Fibroblast of skin of right quadriceps (primary cell): Measurements from ENCODE around the gene POLR2E.

ENCODE experiments used
- DNase-seq: peaks from one replicate; pipeline ENCODE4 v3.0.0-alpha.2; 2013

POLR2E gene

DNA sequence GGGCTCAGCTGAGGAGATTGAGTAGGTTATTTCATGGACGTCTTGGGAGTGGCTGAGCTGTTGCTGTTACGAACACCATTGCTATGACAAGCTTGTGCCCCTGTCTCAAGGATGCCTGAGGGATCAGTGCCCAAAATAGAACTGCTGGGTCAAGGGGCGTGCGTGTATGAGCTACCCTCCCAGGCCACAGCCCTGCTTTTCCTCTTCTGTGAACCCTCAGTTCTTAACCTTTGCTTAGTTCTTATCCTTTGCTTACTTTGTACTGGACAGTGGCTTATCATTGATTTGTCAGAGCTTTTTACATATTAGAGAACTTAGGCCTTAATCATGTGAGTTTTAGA, 19.2 kb downstream of the POLR2E start:
- no peak for DNase-seq

DNA sequence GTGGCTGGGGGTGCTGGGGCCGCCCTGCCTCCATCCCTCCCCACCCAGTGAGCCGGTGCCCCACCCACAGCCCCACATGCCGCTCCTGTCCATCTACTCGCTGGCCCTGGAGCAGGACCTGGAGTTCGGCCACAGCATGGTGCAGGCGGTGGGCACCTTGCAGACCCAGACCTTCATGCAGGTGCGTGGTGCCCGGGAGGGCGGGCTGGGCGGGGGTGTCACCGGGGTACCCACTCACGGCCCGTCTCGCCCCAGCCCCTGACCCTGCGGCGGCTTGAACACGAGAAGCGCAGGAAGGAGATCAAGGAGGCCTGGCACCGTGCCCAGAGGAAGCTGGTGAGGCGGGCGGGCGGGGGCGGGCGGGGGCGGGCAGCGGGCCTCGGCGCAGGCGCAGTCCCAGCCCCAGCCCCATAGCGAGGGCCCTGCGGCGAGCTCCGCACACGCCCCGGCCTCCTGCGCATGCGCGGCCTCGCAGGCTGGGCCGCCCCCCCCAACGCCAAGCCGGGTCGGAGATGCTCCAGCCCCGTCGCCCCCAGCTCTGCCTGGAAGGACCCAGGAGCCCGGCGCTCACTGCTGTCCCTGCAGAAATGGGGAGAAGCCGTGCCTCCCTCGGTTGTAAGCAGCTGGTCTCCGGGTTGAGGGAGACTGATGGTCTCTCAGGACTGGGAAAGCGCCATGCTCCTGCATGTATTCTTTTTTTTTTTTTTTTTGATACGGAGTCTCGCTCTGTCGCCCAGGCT, 20.5 kb downstream of the POLR2E start:
- DNase-seq = no peak

DNA sequence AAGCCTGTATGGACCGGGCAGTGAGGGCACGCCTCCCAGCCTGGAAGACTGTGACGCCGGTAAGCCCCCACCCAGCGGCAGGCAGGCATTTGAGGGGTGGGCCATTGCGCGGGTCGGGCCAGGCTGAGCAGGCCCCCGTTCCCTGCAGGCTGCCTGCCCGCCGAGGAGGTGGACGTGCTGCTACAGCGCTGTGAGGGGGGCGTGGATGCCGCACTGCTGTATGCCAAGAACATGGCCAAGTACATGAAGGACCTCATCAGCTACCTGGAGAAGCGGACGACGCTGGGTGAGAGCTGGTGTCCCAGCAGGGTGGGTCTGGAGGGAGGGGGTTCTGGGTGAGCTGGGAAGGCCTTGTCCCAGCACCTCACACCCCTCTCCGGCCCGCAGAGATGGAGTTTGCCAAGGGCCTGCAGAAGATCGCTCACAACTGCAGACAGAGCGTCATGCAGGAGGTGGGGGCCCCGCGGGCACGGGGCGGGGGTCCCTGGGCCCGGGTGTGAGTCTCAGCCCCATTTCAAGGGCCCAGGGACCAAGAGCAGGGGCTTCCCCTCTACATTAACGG, 21.1 kb downstream of the POLR2E start:
- DNase-seq = no peak

DNA sequence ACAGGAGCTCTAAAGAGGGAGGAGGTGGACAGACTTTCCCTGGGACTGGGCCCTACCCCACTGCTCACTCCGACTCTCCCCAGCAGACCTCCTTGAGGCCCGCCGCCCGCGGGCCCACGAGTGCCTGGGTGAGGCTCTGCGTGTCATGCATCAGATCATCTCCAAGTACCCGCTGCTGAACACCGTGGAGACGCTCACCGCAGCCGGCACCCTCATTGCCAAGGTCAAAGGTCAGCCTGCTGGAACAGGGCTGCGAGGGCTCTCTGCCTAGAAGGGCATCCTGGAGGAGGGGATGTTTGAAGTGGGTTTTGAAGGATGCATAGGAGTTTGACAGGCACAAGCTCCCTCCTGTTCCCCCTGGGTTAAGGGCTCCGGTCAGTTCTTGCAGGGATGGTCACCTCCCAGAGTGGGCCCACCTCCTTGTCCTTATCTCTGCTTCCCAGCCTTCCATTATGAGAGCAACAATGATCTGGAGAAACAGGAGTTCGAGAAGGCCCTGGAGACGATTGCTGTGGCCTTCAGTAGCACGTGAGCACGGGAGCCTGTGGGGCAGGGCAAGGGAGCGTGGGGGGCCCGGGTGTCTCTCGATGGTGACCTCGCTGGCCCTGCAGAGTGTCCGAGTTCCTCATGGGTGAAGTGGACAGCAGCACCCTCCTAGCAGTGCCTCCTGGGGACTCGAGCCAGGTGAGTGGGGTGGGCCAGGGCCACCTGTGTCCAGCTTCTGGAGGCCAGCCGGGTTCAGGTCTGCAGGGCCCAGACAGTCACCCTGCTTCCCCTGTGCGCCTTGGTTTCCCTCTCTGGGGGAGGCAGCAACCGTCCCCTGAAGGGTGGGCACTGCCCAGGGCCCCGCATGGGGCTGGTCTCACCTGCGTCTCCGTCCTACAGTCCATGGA, 21.9 kb downstream of the POLR2E start:
- DNase-seq = no peak

DNA sequence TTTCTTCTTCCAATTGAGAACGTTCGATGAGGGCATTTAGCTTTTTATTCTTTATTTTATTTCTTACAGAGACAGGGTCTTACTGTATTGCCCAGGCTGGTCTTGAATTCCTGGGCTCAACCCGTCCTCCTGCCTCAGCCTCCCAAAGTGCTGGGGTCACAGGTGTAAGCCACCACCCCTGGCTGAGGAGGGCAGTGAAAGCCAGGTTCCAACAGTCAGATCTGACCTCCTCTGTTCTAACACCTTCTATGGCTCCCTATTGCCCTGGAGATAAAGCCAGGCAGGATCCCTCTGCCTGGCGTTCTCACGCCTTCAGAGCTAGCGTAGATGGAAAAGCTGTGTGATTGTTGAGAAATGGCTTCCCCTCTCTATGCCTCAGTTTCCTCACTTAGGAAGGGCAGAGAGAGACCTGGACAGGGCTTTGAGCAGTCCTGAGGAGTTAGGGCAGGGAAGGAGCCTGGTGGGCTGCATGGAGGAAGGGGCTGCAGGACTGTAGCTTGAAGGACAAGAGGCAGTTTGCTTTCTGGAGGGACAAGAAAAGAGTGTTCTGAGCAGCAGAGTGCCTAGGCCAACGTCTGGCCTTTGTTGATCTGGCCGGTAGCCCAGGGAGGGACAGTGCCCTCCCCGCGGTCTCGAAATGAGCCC, 22.7 kb downstream of the POLR2E start:
- DNase-seq = no peak

DNA sequence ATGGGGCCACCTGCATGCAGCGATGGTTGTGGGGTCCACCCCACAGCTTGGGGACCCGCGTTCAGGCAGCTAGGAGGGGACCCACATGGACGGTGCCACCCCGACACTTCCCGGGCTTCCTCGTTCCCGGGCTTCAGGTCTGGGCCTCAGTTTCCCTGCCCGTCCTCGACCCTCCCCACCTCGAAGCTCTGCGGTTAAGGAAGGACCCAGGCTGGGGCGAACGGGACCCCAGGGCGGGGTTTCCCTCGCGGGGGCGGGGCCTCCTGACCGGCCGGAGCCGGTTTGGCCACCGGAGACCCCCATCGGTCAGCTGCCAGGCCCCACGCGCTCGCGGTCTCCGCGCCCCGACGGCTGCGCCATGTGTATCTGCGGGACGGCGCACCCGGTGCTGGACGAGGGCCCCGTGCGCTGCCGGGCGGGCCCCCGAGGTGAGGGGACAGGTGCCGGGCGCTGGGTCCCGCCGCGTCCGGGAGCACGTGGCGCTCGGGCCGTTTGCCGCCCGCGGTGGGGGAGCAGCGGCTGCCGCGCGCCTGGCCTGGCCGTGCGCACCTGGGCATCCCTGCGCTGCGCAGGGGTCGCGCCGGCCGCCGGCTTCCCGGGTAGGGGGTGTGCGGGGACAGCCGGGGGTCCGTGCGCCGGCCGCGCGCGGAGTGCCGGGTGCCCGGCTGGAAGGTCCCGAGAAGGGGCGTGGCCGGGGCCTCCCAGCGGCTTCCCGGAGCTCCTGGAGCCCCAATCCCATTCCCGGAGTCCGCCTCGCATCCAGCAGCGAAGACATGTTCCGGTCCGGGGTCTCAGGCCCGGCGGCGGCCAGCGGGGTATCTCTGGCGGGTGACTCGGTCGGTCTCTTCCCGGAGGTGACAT, 24.0 kb downstream of the POLR2E start:
- no peak for DNase-seq

DNA sequence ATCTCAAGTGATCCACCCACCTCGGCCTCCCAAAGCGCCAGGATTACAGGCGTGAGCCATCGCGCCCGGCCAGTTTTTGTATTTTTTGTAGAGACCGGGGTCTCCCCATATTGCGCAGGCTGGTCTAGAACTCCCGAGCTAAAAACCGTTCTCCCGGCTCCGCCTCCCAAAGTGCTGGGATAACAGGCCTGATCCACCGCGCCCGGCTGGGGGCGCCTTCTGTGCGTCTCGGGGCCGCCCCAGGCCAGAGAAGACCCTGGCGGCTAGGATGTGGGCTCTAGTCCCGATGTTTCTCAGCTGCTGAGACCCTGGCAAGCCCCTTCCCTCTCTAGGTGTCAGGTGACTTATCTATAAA, 24.6 kb downstream of the POLR2E start:
- no peak for DNase-seq

DNA sequence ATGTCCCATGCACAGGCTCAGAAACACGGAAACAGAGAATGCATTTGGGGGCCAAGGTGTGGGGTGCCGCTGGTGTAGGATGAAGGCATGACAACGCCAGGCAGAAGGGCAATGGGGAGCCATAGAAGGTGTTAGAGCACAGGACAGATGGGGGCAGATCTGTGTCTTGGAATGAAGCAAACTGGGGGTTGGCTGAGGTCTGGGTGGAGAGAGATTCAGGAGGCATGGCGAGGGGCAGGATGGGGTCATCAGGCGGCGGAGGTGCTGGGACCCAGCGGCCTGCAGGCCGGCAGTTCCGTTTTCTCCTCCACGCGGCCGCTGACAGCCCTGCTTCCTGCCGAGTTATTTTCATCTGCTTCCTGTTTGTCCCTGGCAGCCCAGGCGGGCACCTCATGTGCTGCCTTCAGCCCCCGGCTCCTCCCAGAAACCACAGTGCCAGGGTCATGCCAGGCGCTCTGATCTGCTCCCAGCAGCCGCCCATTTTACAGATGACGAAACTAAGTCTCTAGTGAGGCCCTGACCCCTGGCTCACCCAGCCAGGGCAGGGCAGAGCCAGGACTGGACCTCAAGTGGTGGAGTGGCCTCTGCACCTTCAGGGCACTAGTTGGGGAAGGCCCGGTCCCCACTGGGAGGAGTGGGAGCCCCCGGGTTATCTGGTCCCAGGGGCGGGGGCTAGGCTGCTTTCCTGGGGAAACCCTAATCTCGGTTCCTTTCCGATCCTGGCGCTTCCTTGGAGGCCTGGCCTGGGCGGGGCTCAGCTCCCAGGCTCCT, 26.0 kb downstream of the POLR2E start:
- DNase-seq = no peak

DNA sequence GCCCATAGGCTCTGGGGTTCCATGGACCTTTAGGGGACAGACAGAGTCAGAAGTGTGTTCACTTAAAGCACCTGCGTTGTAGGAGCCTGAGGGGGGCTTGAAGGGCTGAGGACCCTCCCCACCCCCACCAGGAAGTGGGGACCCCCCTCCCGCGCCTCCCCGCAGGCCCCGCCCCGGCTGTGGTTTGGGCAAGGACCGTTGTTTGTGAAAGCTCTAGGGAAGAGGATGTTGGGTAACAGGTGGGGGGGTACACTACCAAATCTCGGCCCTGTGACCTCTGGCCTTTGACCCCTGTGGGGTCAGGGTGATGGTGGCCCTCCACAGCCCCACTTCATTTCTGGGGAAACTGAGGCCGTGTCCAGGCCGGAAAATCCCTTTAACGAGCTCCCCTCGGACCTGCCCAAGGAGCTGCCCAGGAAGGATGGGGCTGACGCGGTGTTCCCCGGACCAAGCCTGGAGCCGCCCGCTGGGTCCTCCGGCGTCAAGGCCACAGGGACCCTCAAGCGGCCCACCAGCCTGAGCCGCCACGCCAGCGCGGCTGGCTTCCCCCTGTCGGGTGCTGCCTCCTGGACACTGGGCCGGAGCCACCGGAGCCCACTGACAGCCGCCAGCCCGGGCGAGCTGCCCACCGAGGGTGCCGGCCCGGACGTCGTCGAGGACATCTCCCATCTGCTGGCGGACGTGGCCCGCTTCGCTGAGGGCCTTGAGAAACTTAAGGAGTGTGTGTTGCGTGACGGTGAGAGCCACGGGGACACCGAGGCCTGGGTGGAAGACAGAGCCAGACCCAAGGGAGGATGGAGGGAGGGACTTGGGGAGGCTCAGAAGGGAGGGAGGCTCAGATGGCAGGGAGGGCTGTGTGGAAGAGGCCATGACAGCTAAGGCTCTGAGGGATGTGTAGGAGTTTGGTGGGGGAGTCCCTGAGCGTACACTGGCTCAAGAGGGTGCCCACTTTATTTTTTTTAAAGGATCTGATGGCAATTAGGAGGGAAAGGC, 26.9 kb downstream of the POLR2E start:
- DNase-seq = no peak

DNA sequence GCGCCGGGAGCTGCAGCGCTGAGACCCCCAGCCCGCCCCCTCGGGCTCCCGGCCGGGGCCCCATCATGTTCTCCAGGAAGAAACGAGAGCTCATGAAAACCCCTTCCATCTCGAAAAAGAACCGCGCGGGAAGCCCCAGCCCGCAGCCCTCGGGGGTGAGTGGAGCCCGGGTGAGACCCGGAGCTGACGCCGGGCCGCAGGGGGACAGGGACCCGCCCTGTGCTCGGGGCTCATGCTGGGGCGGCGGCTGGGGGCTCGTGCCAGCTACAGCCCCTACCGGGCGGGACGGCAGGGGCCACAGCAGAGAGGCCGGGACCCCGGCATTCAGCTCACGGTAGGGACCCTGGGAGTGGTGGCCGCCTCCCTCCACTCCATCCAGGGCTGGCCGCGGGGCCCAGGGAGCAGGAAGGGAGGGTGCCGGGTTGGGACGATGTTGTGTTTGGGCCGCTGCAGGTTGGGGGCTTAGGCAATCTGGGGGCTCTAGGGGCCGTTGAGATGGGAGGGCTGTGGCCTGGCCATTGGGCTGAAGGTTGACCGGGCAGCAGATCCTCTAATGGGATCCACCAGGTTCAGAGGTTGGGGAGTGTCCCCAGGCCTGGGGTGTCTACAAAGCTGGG, 27.7 kb downstream of the POLR2E start:
- no peak for DNase-seq

DNA sequence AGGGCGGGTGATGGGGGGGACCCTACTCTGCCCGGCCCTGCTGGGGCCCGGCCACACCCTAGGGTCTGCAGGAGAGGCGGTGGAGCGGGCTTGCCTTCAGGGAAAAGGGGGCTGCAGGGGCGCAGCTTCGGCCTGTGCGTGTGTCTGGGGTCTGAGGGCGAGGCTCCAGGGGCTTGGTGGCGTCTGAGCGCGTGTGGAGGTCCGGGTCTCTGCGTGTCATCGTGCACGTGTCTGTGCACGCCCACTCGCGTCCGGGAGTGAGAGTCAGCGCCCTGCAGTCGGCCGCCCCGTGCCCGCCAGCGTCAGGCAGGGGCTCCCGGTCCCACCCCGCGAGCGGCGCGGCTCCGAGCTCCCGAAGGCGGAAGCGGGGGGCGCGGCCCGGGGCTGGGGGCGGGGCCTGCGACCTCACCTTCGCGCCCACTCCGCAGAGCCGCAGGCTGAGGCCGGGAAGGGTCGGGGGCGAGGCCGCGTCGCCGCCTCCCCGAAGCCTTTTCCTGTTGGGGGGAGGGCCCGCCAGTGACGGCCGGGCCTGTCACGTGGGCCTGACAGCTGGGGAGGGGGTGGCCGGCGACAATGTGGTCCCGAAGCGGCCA, 28.3 kb downstream of the POLR2E start, which contains the start of gene ARHGAP45:
Gene ARHGAP45, plus strand, starts transcription at position 420 of the 593 bp plus-strand sequence. CDS start 239 bp downstream, outside the sequence.
- DNase-seq = no peak

DNA sequence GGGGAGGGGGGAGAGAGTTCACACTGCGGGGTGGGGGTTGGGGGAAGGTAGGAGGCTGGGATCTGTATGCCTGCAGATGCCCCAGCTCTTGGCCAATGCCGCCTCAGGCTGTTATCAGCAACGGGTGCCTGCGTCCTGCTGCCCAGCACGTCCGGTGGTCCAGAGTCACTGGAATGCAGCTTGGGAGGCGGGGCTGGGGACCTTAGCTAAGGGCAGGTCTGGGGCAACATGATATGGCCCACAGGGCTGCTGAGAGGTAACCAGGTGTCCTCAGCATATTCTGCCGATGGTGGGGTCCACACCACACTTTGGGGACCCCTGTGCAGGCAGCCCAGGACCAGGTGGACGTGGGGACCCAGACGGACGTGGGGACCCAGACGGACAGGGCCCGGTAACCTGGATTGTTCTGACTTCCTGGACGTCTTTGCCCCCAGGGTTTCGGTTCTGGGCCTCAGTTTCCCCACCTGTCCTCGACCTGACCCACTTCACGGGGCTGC, 28.9 kb downstream of the POLR2E start:
- DNase-seq = no peak

DNA sequence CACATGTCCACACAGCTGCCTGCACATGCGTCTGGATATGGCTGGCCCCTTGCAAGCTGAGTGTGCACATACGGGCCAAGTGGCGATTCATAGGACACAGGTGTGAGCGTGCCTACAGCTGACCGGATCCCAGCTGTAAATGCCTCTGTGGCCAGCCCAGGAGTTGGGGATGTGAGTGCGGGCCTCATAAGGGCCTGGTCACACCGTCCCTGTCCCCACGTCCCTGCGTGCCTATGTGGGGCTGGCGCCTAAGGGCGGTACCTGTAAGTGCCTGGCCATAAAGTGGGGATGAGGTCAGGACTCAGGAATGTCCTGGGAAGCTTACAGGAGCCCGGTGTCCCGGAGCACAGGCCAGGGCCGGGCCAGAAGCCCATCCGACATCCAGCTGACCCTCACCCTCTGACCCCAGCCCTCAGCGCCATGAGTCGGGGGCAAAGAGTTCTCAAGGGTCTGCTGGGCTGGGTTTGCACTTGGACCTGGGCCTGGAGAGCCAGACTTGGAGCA, 29.5 kb downstream of the POLR2E start:
- no peak for DNase-seq

DNA sequence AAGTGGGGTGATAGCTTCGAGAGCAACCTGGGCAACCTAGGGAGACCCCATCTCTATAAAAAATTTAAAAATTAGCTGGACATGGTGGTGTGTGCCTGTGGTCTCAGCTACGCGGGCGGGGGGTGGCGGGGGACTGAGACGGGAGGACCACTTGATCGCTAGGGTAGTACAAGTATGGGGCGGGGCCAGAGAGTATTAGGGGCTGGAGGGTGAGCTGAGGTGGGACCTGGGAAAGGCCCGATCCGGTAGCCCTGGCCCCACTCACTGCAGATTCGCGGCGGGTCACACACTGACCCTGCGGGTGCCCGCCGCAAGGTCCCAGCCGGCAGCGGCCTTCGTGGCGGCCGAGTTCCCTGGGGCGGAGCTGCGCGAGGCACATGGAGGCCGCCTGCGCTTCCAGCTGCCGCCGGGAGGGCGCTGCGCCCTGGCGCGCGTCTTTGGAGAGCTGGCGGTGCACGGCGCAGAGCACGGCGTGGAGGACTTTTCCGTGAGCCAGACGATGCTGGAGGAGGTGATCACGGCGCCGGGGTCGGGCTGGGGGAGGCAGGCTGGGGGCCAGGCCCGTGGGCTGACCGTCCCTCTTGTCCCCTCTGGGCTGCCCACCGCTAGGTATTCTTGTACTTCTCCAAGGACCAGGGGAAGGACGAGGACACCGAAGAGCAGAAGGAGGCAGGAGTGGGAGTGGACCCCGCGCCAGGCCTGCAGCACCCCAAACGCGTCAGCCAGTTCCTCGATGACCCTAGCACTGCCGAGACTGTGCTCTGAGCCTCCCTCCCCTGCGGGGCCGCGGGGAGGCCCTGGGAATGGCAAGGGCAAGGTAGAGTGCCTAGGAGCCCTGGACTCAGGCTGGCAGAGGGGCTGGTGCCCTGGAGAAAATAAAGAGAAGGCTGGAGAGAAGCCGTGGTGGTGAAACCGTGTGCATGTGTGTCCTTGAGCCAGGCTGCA, 30.2 kb downstream of the POLR2E start:
- DNase-seq = peak; percentile 49

DNA sequence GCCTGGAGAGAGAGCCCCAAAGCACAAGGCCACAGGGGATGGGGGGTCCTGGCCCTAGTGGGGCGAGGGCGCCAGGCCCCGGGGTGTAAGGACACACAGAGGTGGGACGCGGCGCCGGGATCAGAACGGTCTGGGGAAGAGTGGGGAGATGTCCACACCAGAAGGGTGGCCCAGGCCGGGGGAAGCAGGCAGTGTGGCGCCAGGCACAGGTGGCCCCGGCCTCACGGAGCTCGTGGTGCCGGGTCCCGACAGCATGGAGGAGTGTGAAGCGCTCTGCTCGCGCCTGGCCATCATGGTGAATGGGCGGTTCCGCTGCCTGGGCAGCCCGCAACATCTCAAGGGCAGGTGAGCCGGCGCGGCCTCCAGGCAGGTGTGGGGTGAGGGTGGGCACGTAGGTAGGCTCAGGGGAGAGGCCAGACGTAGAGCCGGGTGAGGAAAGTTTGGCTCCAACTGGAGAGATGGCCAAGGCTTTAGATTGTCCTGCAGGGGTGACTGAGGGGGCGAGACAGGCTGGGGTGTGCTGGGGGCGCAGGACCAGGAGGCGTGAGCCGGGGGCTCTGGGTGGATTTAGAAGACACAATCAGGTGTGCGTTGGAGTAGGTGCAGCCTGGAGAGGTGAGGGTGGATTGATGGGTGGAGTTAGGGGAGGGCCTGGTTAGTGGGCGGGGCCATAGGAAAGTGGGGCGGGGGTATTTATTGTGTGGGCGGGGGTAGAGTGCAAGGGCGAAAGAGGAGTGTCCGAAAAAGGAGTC, 31.1 kb downstream of the POLR2E start:
- no peak for DNase-seq

DNA sequence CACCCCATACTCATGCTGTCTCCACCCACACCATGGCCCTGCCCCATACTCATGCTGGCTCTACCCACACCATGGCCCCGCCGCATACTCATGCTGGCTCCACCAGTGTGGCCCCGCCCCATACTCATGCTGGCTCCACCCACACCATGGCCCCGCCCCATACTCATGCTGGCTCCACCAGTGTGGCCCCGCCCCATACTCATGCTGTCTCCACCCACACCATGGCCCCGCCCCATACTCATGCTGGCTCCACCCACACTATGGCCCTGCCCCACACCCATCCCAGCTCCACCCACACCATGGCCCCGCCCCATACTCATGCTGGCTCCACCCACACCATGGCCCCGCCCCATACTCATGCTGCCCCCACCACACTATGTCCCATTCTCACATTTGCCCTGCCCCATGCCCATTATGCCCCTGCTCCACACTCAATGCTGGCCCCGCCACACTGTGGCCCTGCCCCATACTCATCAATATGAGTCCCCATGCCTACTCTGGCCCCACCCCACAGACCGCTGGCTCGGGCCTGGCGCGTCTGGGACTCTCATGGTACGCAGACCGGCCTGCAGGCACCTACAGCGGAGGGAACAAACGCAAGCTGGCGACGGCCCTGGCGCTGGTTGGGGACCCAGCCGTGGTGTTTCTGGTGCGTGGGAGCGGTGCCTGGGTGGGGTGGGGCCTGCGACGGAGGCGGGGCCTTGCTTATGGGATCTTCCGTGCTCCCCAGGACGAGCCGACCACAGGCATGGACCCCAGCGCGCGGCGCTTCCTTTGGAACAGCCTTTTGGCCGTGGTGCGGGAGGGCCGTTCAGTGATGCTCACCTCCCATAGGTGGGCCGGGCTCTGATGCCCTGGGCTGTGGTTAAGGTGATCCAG, 31.9 kb downstream of the POLR2E start:
- no peak for DNase-seq
